ENCODE results near the gene KAT2B.

The KAT2B gene

DNA sequence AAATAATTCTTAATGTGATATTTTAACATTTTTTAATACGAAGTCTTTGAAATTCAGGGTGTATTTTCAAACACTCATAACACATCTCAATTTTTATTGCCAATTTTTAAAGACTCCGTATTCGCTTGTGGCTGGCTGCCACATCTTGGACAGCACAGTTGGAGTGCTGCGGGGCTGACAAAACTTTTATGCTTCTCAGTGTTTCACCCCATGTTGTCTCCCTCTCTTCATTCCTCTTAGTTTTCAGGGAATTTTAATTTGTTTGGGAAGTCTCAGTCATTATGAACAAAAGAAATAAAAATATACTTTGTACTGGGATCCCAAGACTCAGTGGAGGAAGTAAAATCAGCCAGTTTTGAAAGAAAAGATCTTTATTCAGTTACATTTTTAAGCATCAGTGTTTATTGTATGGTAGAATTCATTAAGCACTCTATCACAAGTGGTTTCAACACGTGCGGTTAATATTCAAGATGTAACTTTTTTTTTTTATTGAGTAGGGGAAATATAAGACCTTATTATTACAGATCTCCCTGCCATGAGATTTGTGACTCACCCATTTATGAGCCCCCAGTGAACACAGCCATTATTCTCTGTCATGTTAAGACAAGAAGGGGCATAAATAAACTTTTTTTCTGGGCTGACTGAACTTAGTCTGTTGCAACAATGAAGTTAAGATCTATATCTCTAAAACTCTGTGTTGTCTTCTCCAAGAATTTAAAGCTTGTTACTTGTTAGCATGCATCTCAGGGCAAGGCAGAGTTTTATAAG, 26.8 kb downstream of the KAT2B start:
- no peak for DNase-seq (ENCODE audit: low read depth)

DNA sequence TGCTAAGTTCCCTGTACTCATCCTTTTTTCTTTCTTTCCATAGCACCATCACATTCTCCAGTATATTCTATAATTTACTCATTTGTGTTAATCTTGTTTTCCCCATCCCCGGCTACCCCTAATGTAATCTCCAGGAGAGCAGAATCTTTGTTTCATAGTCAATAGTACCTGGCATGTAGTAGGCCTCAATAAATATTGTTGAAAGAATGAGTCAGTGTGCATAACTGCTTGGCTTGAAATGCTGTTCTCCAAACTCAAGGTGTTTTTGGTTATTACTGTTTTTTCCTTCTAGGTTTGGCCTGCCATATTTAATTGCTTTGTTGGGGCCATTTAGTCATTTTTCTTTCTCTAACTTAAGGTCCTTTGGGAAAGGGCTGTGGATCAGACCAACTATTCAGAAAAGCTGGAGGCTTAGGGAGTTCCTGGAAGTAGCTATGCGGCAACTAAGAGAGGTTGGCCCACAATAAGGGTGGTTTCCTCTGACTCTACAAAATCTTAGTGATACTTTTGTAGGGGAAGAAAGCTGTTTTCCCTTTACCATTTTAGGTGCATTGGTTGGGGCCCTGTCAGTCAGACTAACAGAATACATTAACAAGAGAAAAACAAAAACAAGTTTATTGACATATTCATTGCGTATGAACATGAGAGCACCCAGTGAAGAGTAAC, 28.4 kb downstream of the KAT2B start:
- no peak for DNase-seq (ENCODE audit: low read depth)

GRCh38 chr3:20069178-20069532, 28.9 kb downstream of the KAT2B start:
- no peak for DNase-seq (ENCODE audit: low read depth)

- DNase-seq (ENCODE audit: low read depth), result no peak
These were observed 30.9 kb downstream of the KAT2B start for GRCh38 chr3:20071175-20071574.

DNA sequence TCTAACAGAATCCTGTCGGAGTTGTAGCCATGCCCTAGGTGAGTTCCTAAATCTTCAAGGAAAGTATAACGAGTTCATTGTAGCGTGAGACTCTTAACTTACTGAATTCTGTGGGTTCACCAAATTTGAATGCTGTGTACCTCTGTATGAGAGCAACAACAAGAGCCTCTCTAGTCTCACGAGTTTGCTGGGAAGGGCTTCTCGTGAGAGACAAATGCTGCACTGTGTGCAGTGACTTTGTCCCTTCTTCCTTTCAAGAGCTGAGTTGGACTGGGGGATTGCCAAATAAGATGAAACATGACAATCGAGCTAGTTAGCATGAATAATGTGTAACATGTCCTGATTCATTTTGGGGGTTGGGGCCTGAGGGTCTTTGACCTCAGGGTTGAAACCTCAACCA, 32.2 kb downstream of the KAT2B start:
- no peak for DNase-seq (ENCODE audit: low read depth)

GRCh38 chr3:20073068-20073467, 32.8 kb downstream of the KAT2B start:
- DNase-seq (ENCODE audit: low read depth), result no peak

DNA sequence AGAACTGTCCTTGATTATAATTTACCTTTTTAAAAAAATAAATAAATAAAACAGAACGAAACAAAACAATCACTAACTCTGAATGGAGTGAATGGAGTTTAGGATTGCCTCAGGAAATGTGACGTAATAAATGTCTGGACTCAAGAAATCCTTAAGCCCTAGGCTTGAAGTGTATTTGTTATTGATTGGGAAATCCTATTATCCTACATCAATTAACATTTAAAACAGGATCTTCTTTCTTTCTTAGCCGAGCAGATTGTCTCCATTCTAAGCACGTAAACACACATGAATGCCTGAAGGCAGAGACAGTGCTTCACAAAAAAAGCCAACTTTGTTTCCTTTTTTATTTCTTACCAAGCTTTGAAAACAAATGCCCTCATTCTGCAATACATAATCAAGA, 33.4 kb downstream of the KAT2B start:
- no peak for DNase-seq (ENCODE audit: low read depth)

- peak; percentile 62 for DNase-seq (ENCODE audit: low read depth)
These were observed 34.2 kb downstream of the KAT2B start for GRCh38 chr3:20074226-20075063.

GRCh38 chr3:20075197-20075596, 35.0 kb downstream of the KAT2B start:
- no peak for DNase-seq (ENCODE audit: low read depth)

- no peak for DNase-seq (ENCODE audit: low read depth)
These were observed 36.2 kb downstream of the KAT2B start for GRCh38 chr3:20076296-20076997.

DNA sequence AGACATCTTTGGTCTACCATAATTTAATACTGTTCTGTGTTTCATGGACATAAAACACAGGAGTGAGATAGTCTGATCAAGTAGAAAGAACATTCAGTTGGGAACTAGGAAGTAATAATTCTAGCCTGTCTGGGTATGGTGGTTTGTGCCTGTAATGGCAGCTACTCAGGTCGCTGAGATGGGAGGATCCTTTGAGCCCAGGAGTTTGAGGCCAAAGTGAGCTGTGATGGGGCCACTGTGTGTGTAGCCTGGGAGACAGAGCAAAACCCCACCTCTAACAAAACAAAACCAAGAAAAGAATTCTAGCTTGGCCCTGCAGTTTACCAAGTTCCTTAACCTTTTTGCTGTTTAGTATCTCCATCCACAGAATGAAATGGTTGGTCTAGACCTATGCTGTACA, 36.8 kb downstream of the KAT2B start:
- DNase-seq (ENCODE audit: low read depth), result no peak

DNA sequence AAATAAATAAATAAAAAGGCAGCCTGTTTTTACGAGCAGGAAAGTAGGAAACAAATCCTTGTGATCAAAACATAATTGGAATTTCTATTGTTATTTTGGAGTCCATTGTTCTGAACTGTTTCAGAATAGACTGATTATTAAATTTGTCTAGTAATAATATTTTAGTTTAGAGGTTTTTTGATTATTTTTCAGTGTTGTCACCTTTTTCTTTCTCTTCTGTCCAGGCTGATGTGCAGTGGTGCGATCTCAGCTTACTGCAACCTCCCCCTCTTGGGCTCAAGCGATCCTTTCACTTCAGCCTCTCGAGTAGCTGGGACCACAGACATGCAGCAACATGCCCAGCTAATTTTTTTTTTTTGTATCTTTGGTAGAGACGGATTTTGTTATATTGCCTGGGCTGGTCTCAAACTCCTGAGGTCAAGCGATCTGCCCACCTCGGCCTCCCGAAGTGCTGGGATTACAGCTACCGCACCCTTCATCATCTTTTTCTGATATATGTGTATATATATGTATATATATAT, 38.0 kb downstream of the KAT2B start:
- no peak for DNase-seq (ENCODE audit: low read depth)

- no peak for DNase-seq (ENCODE audit: low read depth)
These were observed 39.4 kb downstream of the KAT2B start for GRCh38 chr3:20079621-20080020.

DNA sequence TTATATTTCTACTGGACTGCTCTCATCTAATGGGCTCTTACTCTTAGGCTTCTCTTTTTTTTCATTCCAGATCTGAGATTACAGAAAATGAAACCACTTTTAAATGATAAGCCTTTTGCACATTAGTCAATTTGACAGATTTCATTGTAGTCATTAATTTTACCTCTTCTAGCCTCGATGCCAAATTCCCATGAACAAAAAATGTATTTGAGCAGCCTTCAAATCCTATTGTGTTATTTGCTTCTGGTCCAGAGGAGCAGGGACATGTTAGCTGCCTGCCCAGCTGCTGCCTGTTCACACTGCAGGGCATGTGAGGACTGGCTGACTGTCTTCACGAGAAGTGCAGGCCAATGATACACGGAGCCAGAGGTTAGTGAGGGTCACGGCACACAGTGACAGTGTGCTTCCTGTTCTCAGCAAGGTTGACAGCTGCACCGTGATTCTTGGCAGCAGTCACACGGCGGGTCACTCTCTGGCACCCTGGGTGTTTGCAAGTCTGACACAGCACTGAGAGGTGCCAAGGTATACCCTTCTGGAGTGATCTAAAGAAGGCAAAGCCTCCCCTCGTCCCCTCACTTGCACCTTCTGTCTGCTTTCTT, 40.8 kb downstream of the KAT2B start:
- DNase-seq (ENCODE audit: low read depth), result no peak

- no peak for DNase-seq (ENCODE audit: low read depth)
These were observed 43.0 kb downstream of the KAT2B start for GRCh38 chr3:20083253-20083652.

DNA sequence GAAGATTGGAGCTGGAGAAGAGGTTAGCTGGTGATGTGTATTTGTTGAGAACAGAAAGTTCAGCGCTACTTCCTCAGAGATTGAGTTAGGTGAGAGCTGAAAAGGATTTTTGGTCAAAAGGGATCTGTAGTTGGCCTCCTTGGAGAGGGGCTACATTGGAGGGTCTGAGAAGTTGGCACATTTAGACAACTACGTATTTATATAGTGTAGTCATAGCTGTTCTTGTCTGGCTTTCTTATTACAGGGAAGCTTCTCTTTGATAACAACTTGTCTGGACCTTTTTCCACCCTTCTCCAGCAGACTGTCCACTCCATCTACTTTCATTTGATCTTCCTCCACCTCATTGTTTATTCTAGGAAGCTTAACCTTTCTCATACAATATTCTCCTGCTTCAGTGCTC, 43.7 kb downstream of the KAT2B start:
- no peak for DNase-seq (ENCODE audit: low read depth)

DNA sequence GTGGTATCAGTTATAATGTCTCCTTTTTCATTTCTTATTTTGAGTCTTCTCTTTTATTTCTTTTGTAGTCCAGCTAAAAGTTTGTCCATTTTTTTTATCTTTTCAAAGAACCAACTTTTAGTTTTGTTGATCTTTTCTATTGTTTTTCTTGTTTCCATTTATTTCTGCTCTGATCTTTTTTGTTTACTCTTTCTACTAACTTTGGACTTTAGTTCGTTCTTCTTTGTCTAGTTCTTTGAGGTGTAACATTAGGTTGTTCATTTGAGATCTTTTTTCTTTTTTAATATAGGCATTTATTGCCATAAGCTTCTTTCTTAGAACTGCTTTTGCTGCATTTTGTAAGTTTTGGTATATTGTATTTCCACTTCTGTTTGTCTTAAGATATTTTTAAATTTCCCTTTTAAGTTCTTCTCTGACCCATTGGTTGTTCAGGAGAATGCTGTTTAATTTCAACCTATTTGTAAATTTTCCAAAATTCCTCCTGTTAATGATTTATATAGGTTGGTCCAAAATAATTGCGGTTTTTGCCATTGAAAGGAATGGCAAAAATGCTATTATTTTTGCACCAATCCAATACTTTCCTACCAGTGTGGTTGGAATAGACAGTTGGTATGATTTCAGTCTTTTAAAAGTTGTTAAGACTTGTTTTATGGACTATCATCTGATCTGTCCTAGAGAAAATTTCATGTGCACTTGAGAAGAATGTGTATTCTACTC, 51.2 kb downstream of the KAT2B start:
- DNase-seq (ENCODE audit: low read depth), result no peak

GRCh38 chr3:20095470-20095869, 55.2 kb downstream of the KAT2B start:
- no peak for DNase-seq (ENCODE audit: low read depth)

- no peak for DNase-seq (ENCODE audit: low read depth)
These were observed 56.0 kb downstream of the KAT2B start for GRCh38 chr3:20096135-20096685.

- no peak for DNase-seq (ENCODE audit: low read depth)
These were observed 56.8 kb downstream of the KAT2B start for GRCh38 chr3:20097015-20097414.

GRCh38 chr3:20099060-20099459, 58.8 kb downstream of the KAT2B start:
- no peak for DNase-seq (ENCODE audit: low read depth)

All from ELR (cell line).